ENCODE results near the gene ZNF554.

- TF ChIP-seq POLR2AphosphoS5 (IDR thresholded peaks at IDR 0.05; ENCODE audit: low read depth, low read length) (no peak), POLR2A (IDR thresholded peaks at IDR 0.05; ENCODE audit: low read depth, low read length) (no peak)
These were observed 16.8 kb upstream of the ZNF554 start for GRCh38 chr19:2802826-2803225.

All from GM12891 (cell line).